A549 (cell line): ENCODE measurements around the gene TFE3.

Source experiments
- JUN ChIP-seq, 2 experiments: fragments of >200 bp; sonication (Bioruptor Twin); formaldehyde crosslinking; IDR thresholded peaks; 2 replicates in 1 of 2; 3 replicates in 1 of 2; pipeline ENCODE4 v1.6.1; 2016 to 2017
- PBX3 ChIP-seq: IDR thresholded peaks from 2 replicates; pipeline ENCODE4 v1.6.1; 2012
- POLR2A ChIP-seq: IDR thresholded peaks from 2 replicates; pipeline ENCODE4 v1.6.1; 2012; ENCODE audit warnings: mild to moderate bottlenecking, low read length
- TF ChIP-seq, protein P1 (sequence below): fragments of >200 bp; sonication (Bioruptor Twin); formaldehyde crosslinking; IDR thresholded peaks from 3 replicates; pipeline ENCODE4 v1.5.1; 2016

GRCh38 chrX:49075347-49075746, 32.2 kb upstream of the TFE3 start:
- TF ChIP-seq PBX3 (no peak), POLR2A (no peak), JUN (IDR thresholded peaks at IDR 0.05) (no peak)
- TF ChIP-seq, protein P1, sequence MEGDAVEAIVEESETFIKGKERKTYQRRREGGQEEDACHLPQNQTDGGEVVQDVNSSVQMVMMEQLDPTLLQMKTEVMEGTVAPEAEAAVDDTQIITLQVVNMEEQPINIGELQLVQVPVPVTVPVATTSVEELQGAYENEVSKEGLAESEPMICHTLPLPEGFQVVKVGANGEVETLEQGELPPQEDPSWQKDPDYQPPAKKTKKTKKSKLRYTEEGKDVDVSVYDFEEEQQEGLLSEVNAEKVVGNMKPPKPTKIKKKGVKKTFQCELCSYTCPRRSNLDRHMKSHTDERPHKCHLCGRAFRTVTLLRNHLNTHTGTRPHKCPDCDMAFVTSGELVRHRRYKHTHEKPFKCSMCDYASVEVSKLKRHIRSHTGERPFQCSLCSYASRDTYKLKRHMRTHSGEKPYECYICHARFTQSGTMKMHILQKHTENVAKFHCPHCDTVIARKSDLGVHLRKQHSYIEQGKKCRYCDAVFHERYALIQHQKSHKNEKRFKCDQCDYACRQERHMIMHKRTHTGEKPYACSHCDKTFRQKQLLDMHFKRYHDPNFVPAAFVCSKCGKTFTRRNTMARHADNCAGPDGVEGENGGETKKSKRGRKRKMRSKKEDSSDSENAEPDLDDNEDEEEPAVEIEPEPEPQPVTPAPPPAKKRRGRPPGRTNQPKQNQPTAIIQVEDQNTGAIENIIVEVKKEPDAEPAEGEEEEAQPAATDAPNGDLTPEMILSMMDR = no peak
